Keratinocyte (primary cell): ENCODE results near the gene C15orf40. TPM values are rescaled to one million over a fixed set of nuclear protein-coding genes. Genes with fewer than 3 reads are reported as not detected.

Experiments used
- DNase-seq: peaks from one replicate; pipeline ENCODE4 v3.0.0-alpha.2; 2011; ENCODE audit warnings: low read depth, missing footprints, low spot score
- FAIRE-seq: peaks from 2 replicates; lab custom pipeline; 2011; peaks lifted over from hg19 to GRCh38; lab: Jason Lieb, UNC
- H2AFZ ChIP-seq: 2 replicates; pipeline ENCODE4 v1.6.0; 2012; ENCODE audit warnings: low read length, control low read depth, inconsistent platforms; ENCODE audit not compliant: control insufficient read depth
- H3K27ac ChIP-seq: 2 replicates; pipeline ENCODE4 v1.5.1; 2011; ENCODE audit warnings: low read length; ENCODE audit not compliant: control insufficient read depth, insufficient read depth
- H3K27me3 ChIP-seq: 3 replicates; pipeline ENCODE4 v1.6.0; 2011; ENCODE audit warnings: low read length; ENCODE audit not compliant: control insufficient read depth, insufficient read depth; ENCODE audit errors: extremely low read depth
- H3K36me3 ChIP-seq, 2 experiments: 2 replicates in 1 of 2; 3 replicates in 1 of 2; pipeline ENCODE4 v1.5.1; 2011; ENCODE audit warnings: low read length in 2 of 2, mild to moderate bottlenecking in 1 of 2; ENCODE audit not compliant: control insufficient read depth in 2 of 2, insufficient read depth in 2 of 2; ENCODE audit errors: extremely low read depth in 1 of 2
- H3K4me1 ChIP-seq: 3 replicates; pipeline ENCODE4 v1.5.1; 2011; ENCODE audit warnings: low read length; ENCODE audit not compliant: control insufficient read depth, insufficient read depth; ENCODE audit errors: extremely low read depth
- H3K4me2 ChIP-seq: 3 replicates; pipeline ENCODE4 v1.6.0; 2011; ENCODE audit warnings: low read depth, low read length; ENCODE audit not compliant: control insufficient read depth, insufficient read depth; ENCODE audit errors: extremely low read depth
- H3K4me3 ChIP-seq, 3 experiments: fragments of 200-600 bp in 1 of 3; sonication (generic) in 1 of 3; 2 replicates in 2 of 3; 3 replicates in 1 of 3; pipeline ENCODE4 v1.5.1; 2011 to 2016; ENCODE audit warnings: low read length in 3 of 3, mild to moderate bottlenecking in 3 of 3, control low read depth in 2 of 3, inconsistent platforms in 1 of 3, low read depth in 1 of 3, mixed read lengths in 1 of 3, mixed run types in 1 of 3, moderate library complexity in 1 of 3; ENCODE audit not compliant: control insufficient read depth in 2 of 3, insufficient read depth in 2 of 3; ENCODE audit errors: extremely low read depth in 1 of 3
- H3K79me2 ChIP-seq: 2 replicates; pipeline ENCODE4 v1.6.0; 2012; ENCODE audit warnings: low read length; ENCODE audit not compliant: control insufficient read depth, insufficient read depth
- H3K9ac ChIP-seq: 3 replicates; pipeline ENCODE4 v1.6.0; 2011; ENCODE audit warnings: low read length; ENCODE audit not compliant: control insufficient read depth, insufficient read depth; ENCODE audit errors: extremely low read depth
- H3K9me1 ChIP-seq: 3 replicates; pipeline ENCODE4 v1.6.0; 2011; ENCODE audit warnings: low read length; ENCODE audit not compliant: control insufficient read depth, insufficient read depth; ENCODE audit errors: extremely low read depth
- H3K9me3 ChIP-seq: 2 replicates; pipeline ENCODE4 v1.5.1; 2012; ENCODE audit warnings: low read depth, low read length; ENCODE audit not compliant: control insufficient read depth
- H4K20me1 ChIP-seq: 3 replicates; pipeline ENCODE4 v1.6.0; 2011; ENCODE audit warnings: low read length; ENCODE audit not compliant: control insufficient read depth, insufficient read depth; ENCODE audit errors: extremely low read depth
- EZH2 ChIP-seq: IDR thresholded peaks from one replicate; pipeline ENCODE4 v1.6.1; 2012; ENCODE audit warnings: inconsistent platforms, mild to moderate bottlenecking, low read length, moderate library complexity
- dilution Hi-C: fragments of 300-500 bp; cut with MboI; formaldehyde crosslinking; loops from one replicate; pipeline ENCODE4 v1.7.0; 2020; ENCODE audit warnings: low sequenced_read_pairs; ENCODE audit not compliant: extremely low pct_ligation_motif_present
- polyA plus RNA-seq, 5 experiments: library from polyadenylated mRNA; depleted of rRNA in 3 of 5; stranded (reverse) in 3 of 5; stranded (forward) in 1 of 5; unstranded in 1 of 5; fragments of >200 nt; gene quantifications; 1 replicate in 1 of 5; 2 replicates in 3 of 5; 3 replicates in 1 of 5; pipeline versions ENCODE4 v1.2.1 to v1.2.3, GENCODE V29; 2011 to 2012; ENCODE audit warnings: missing spikeins in 2 of 5, low read depth in 1 of 5, low replicate concordance in 1 of 5
- TF ChIP-seq, protein P1 (sequence below), 3 experiments: IDR thresholded peaks in 1 of 3; conservative IDR thresholded peaks in 1 of 3; optimal IDR thresholded peaks in 1 of 3; 2 replicates in 2 of 3; 3 replicates in 1 of 3; pipeline versions ENCODE3 to v1.5.1; 2011; ENCODE audit warnings: low read length in 3 of 3, mild to moderate bottlenecking in 3 of 3, moderate library complexity in 2 of 3, control low read depth in 1 of 3, inconsistent platforms in 1 of 3; ENCODE audit not compliant: insufficient read depth in 2 of 3; ENCODE audit errors: extremely low read depth in 1 of 3

Gene C15orf40
- polyA plus RNA-seq, 1 donor (not counting 4 experiments of a cell fraction or from before 2014, with no cell fraction given) = 26.6 TPM

DNA sequence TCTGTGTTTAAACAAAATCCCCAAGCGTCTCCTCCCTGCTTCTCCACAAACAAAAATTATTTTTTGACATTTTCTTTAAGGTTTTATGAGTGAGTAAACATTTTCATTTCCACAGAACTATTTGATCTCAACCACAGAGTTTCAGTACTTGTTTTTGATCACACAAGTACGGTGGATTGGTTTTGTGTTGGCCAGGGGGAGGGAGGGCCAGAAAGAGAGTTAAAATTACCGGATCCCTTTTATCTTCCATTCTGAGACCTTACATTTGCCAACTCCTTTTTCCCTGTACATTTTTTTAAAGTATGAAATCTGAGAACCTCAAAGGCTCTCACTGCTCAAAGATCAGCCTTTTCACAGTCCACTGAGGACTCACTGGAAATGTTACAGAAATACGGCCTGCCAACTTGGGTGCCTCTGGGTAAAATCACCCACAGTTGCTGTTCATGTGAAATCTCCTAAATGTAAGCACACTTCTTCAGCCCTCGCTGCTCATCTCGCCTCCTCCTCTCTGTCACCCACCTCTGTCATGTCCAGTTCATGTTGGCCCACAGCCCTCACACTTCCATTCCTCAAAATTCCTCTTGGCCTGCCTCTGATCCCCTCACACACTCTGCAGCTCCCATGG is 60.6 kb downstream of the C15orf40 start:
- H4K20me1 ChIP-seq = no peaks in the 10 kb centered on the region
- no peaks in the 10 kb centered on the region for H3K36me3 ChIP-seq
- no peaks in the 10 kb centered on the region for H3K79me2 ChIP-seq
- no peaks in the 10 kb centered on the region for H3K9me3 ChIP-seq
- DNase-seq (no peak), FAIRE-seq (no peak)
- no peak overlapping the region for H3K4me3 ChIP-seq
- no peak overlapping the region for H3K4me2 ChIP-seq
- TF ChIP-seq EZH2 = no peak
- TF ChIP-seq, protein P1, sequence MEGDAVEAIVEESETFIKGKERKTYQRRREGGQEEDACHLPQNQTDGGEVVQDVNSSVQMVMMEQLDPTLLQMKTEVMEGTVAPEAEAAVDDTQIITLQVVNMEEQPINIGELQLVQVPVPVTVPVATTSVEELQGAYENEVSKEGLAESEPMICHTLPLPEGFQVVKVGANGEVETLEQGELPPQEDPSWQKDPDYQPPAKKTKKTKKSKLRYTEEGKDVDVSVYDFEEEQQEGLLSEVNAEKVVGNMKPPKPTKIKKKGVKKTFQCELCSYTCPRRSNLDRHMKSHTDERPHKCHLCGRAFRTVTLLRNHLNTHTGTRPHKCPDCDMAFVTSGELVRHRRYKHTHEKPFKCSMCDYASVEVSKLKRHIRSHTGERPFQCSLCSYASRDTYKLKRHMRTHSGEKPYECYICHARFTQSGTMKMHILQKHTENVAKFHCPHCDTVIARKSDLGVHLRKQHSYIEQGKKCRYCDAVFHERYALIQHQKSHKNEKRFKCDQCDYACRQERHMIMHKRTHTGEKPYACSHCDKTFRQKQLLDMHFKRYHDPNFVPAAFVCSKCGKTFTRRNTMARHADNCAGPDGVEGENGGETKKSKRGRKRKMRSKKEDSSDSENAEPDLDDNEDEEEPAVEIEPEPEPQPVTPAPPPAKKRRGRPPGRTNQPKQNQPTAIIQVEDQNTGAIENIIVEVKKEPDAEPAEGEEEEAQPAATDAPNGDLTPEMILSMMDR (optimal IDR thresholded peaks at IDR 0.05 in 1 of 3, IDR thresholded peaks at IDR 0.05 in 1 of 3, conservative IDR thresholded peaks at IDR 0.05 in 1 of 3; ENCODE audit: extremely low read depth in 1 of 3, insufficient read depth in 2 of 3, low read length in 3 of 3) = no peak
- H3K9me1 ChIP-seq = no peaks in the 10 kb centered on the region
- peaks cover 9% of the 10 kb centered on the region for H3K27me3 ChIP-seq
- dilution Hi-C loops = no loop called here
- H3K27ac ChIP-seq = no peak overlapping the region
- no peak overlapping the region for H2AFZ ChIP-seq
- no peak overlapping the region for H3K9ac ChIP-seq
- peaks cover 4% of the 10 kb centered on the region for H3K4me1 ChIP-seq

DNA sequence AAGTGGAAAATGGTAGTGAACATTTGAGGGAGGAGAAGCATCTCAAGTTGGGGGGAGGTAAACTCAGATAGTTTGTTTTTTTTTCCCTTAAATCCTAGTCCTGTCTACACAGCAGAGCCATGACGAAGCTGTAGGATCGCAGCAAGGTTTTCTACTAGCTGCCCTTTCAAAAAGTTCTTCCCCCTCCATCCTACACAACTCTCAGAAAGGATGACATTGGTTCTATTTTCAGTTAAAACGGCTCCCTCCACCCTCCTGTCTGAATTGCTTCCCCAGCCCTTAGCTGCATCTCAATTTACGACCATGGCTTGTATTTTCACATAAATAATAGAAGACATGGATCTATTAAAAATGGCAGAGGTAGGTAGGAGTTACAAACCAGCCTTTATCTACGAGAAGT is 61.1 kb downstream of the C15orf40 start:
- Histone ChIP-seq H3K9me3 (no peaks in the 10 kb centered on the region), H3K27ac (no peak overlapping the region), H3K4me2 (no peak overlapping the region), H3K9me1 (no peaks in the 10 kb centered on the region), H2AFZ (no peak overlapping the region), H3K4me3 (no peak overlapping the region), H3K79me2 (no peaks in the 10 kb centered on the region), H3K4me1 (peaks cover 4% of the 10 kb centered on the region), H3K27me3 (peaks cover 9% of the 10 kb centered on the region), H3K9ac (no peak overlapping the region), H3K36me3 (no peaks in the 10 kb centered on the region), H4K20me1 (no peaks in the 10 kb centered on the region)
- FAIRE-seq (no peak), DNase-seq (no peak)
- TF ChIP-seq EZH2 = no peak
- TF ChIP-seq, protein P1 (optimal IDR thresholded peaks at IDR 0.05 in 1 of 3, IDR thresholded peaks at IDR 0.05 in 1 of 3, conservative IDR thresholded peaks at IDR 0.05 in 1 of 3; ENCODE audit: extremely low read depth in 1 of 3, insufficient read depth in 2 of 3, low read length in 3 of 3) = no peak
- dilution Hi-C loops = no loop called here
